CD4-positive, CD25-positive, alpha-beta regulatory T cell (primary cell): ENCODE data around the gene ZNF445. TPM values are rescaled to one million over a fixed set of nuclear protein-coding genes. Genes with fewer than 3 reads are reported as not detected.
A peak's percentile ranks its signal among the peaks of the same experiment; 100 is the strongest.

Experiments used
- ATAC-seq, 2 donors: fragments of 150-1000 bp; cut with Tn5 transposase; one replicate each; pipeline ENCODE4 v1.10.0; 2021; ENCODE audit warnings: low read depth in 2 of 2, moderate number of reproducible peaks in 2 of 2, moderate library complexity in 1 of 2
- DNase-seq, 3 donors: peaks; one replicate each; pipeline versions ENCODE4 v3.0.0 to v3.0.0-alpha.2; 2012 to 2022; ENCODE audit warnings: mixed read lengths in 1 of 3
- H3K27ac ChIP-seq: one replicate; pipeline ENCODE4 v1.7.0; 2013; ENCODE audit warnings: mild to moderate bottlenecking, low read length; ENCODE audit not compliant: insufficient read depth, poor library complexity, severe bottlenecking
- H3K27me3 ChIP-seq: one replicate; pipeline ENCODE4 v1.7.0; 2013; ENCODE audit warnings: low read length; ENCODE audit not compliant: control insufficient read depth, insufficient read depth
- H3K36me3 ChIP-seq: one replicate; pipeline ENCODE4 v1.7.0; 2013; ENCODE audit warnings: mild to moderate bottlenecking, low read length, moderate library complexity; ENCODE audit not compliant: control insufficient read depth, insufficient read depth
- H3K4me1 ChIP-seq: 2 replicates; pipeline ENCODE4 v1.7.0; 2013; ENCODE audit warnings: mild to moderate bottlenecking, low read length; ENCODE audit not compliant: insufficient read depth, control insufficient read depth, poor library complexity, severe bottlenecking
- H3K4me3 ChIP-seq: one replicate; pipeline ENCODE4 v1.7.0; 2013; ENCODE audit warnings: low read depth, mild to moderate bottlenecking, low read length, moderate library complexity
- H3K9me3 ChIP-seq, 2 experiments: 1 replicate in 1 of 2; 2 replicates in 1 of 2; pipeline ENCODE4 v1.7.0; 2013; ENCODE audit warnings: low read length in 2 of 2, mild to moderate bottlenecking in 1 of 2, moderate library complexity in 1 of 2; ENCODE audit not compliant: control insufficient read depth in 2 of 2
- H3K27ac Mint-ChIP-seq, 3 donors: one replicate each; pipeline ENCODE4 v1.8.0; 2020 to 2022; ENCODE audit warnings: mild to moderate bottlenecking in 3 of 3, mixed read lengths in 3 of 3, moderate library complexity in 2 of 3
- H3K27me3 Mint-ChIP-seq: one replicate; pipeline ENCODE4 v1.8.0; 2022; ENCODE audit warnings: mild to moderate bottlenecking, mixed read lengths
- H3K36me3 Mint-ChIP-seq: one replicate; pipeline ENCODE4 v1.8.0; 2020; ENCODE audit warnings: mixed read lengths
- H3K4me1 Mint-ChIP-seq, 4 donors: one replicate each; pipeline ENCODE4 v1.8.0; 2020 to 2022; ENCODE audit warnings: mixed read lengths in 4 of 4, mild to moderate bottlenecking in 1 of 4
- H3K4me3 Mint-ChIP-seq, 4 donors: one replicate each; pipeline ENCODE4 v1.8.0; 2020 to 2022; ENCODE audit warnings: mild to moderate bottlenecking in 4 of 4, mixed read lengths in 4 of 4, moderate library complexity in 3 of 4
- H3K9me3 Mint-ChIP-seq, 7 donors: one replicate each; pipeline ENCODE4 v1.8.0; 2020 to 2022; ENCODE audit warnings: mixed read lengths in 7 of 7, mild to moderate bottlenecking in 3 of 7, moderate library complexity in 2 of 7
- polyA plus RNA-seq, 4 donors: library from polyadenylated mRNA; unstranded; fragments of 300-500 nt; fragmentation: Illumina TruSeq; gene quantifications; one replicate each; pipeline ENCODE4 v1.2.3, GENCODE V29; 2021
- total RNA-seq: library from RNA; stranded (reverse); gene quantifications from one replicate; pipeline ENCODE4 v1.2.3, GENCODE V29; 2022

ZNF445 gene
- total and polyA plus RNA-seq, 5 donors from 2014 or later: 0.79 to 14.5 (median 3.8) TPM

DNA sequence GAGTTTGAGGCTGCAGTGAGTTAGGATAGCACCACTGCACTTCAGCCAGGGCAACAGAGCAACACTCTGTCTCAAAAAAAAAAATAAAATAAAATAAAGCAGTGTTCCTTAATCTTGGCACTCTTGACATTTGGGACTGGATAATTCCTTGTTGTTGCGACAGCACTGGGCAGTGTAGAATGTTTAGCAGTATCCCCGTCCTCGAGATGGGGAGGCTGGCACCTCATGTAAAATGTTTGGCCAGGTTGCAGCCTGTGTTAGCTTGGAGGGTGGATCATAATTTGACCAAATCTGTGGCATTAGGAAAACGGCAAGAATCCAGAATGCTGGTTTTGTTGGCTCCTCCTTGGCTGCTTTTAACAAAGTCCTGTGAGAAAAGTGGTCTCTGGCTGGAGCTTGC is 47.0 kb downstream of the ZNF445 start:
- Mint-ChIP-seq H3K4me3 (no peak overlapping the region), H3K9me3 (no peaks in the 10 kb centered on the region), H3K36me3 (no peaks in the 10 kb centered on the region), H3K27me3 (peaks cover 7% of the 10 kb centered on the region), H3K27ac (no peak overlapping the region), H3K4me1 (peaks cover 0 to 4% (median under 1%) of the 10 kb centered on the region in 4 donors)
- Histone ChIP-seq H3K4me1 (no peaks in the 10 kb centered on the region), H3K9me3 (no peaks in the 10 kb centered on the region), H3K4me3 (no peak overlapping the region), H3K27ac (no peak overlapping the region), H3K36me3 (no peaks in the 10 kb centered on the region), H3K27me3 (no peaks in the 10 kb centered on the region)
- no peak for DNase-seq
- ATAC-seq: no peak

DNA sequence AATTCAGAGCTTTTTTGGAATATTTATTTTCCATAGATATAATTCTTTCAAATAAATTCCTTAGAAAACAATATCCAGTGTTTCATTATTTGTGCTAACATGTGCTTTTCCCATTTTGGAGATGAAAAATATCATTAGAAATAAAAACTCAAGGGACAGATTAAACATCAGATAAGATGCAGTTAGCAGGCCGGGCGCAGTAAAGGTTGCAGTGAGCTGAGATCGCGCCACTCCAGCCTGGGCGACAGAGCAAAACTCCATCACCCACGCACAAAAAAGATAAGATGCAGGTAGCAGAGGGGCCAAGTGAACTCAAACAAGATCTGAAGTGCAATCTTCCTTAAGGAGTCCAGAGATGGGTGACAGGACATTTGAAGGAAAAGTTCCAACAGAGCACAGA is 48.0 kb downstream of the ZNF445 start:
- H3K4me3 ChIP-seq: no peak overlapping the region
- H3K27me3 Mint-ChIP-seq: peaks cover 11% of the 10 kb centered on the region
- peak overlapping the region in 2 of 3 donors; percentile 31 to 56 for H3K27ac Mint-ChIP-seq
- DNase-seq: no peak
- no peaks in the 10 kb centered on the region for H3K9me3 Mint-ChIP-seq
- H3K27me3 ChIP-seq: no peaks in the 10 kb centered on the region
- no peaks in the 10 kb centered on the region for H3K36me3 Mint-ChIP-seq
- no peaks in the 10 kb centered on the region for H3K9me3 ChIP-seq
- no peak overlapping the region for H3K27ac ChIP-seq
- no peak overlapping the region for H3K4me3 Mint-ChIP-seq
- H3K4me1 Mint-ChIP-seq: peaks cover 0 to 4% (median 0%) of the 10 kb centered on the region in 4 donors
- no peaks in the 10 kb centered on the region for H3K4me1 ChIP-seq
- H3K36me3 ChIP-seq: no peaks in the 10 kb centered on the region
- ATAC-seq: no peak

DNA sequence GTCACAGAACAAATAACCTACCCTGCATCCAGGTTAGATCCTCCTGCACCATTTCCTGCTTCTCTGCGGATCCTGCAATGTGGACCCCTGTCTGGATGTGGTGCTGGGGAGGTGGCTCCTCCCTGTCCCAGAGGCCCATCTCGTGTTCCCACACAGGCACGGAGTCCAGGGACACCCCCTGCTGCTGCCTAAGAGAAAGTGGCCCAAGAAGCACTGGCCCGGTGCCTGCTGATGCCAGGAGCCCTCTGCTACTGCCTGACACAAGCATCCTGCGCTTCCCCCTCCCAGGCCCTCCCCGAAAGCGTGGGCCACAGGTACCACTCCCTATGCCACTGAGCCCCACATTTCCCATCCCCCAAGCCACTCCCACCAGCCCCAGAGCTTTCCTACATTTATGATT is 48.6 kb downstream of the ZNF445 start:
- Mint-ChIP-seq H3K4me3 (no peak overlapping the region), H3K36me3 (no peaks in the 10 kb centered on the region), H3K27me3 (peaks cover 12% of the 10 kb centered on the region), H3K27ac (no peak overlapping the region), H3K9me3 (no peaks in the 10 kb centered on the region), H3K4me1 (no peaks in the 10 kb centered on the region)
- H3K36me3 ChIP-seq: no peaks in the 10 kb centered on the region
- H3K4me3 ChIP-seq: no peak overlapping the region
- no peaks in the 10 kb centered on the region for H3K4me1 ChIP-seq
- DNase-seq (no peak), ATAC-seq (no peak)
- no peaks in the 10 kb centered on the region for H3K27me3 ChIP-seq
- no peaks in the 10 kb centered on the region for H3K9me3 ChIP-seq
- H3K27ac ChIP-seq: no peak overlapping the region

DNA sequence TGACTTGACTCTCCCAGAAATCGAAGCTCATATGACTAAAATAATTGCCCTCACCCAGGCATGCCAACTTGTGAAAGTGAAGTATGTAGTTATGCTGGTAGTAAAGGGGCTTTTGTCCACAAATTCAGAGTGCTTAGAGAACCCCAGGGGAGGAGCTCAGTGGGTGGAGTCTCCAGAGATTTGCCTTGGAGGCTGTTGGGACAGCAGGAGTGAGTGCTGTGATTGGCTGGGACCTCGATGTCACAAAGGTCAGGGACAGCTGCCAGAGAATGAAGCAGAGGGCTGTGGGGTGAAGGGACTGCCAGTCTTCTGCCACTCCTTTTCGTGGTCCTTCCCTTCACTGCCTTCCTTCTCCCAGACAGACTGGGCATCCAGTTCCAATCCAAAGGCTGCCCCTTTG is 49.8 kb downstream of the ZNF445 start:
- peaks cover 17% of the 10 kb centered on the region for H3K27me3 Mint-ChIP-seq

DNA sequence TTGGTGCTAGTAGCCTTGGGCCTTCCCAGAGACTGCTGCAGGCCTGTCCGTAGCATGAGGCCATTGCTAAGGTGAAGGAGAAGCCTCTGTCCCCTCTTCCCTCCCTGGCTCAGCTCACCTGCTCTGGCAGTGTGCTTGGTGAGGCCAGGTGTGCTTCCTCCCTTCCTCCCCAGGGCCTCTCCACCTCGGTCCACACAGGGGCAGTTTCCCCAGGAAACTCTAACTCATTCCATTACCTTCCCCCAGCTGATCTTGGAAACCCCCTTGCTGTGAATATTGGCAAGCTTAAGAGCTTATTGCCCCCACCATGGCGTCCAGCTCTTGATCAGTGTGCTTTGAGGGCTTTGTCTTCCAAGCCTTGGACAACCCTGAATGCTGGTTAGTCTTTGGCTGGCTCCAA is 52.7 kb downstream of the ZNF445 start:
- Mint-ChIP-seq H3K9me3 (no peaks in the 10 kb centered on the region), H3K4me3 (no peak overlapping the region), H3K27ac (no peak overlapping the region), H3K27me3 (peaks cover 21% of the 10 kb centered on the region), H3K36me3 (no peaks in the 10 kb centered on the region), H3K4me1 (no peaks in the 10 kb centered on the region)
- Histone ChIP-seq H3K9me3 (no peaks in the 10 kb centered on the region), H3K4me1 (no peaks in the 10 kb centered on the region), H3K36me3 (no peaks in the 10 kb centered on the region), H3K27me3 (no peaks in the 10 kb centered on the region), H3K4me3 (no peak overlapping the region), H3K27ac (no peak overlapping the region)
- DNase-seq: no peak
- ATAC-seq: no peak

More for the DNA sequence above, 49.8 kb downstream of the ZNF445 start:
- DNase-seq (no peak), ATAC-seq (no peak)
- no peak overlapping the region for H3K27ac ChIP-seq
- H3K4me1 ChIP-seq: no peaks in the 10 kb centered on the region
- no peaks in the 10 kb centered on the region for H3K36me3 ChIP-seq
- Mint-ChIP-seq H3K4me3 (no peak overlapping the region), H3K27ac (no peak overlapping the region), H3K9me3 (no peaks in the 10 kb centered on the region), H3K4me1 (no peaks in the 10 kb centered on the region), H3K36me3 (no peaks in the 10 kb centered on the region)
- H3K27me3 ChIP-seq: no peaks in the 10 kb centered on the region
- no peak overlapping the region for H3K4me3 ChIP-seq
- no peaks in the 10 kb centered on the region for H3K9me3 ChIP-seq

DNA sequence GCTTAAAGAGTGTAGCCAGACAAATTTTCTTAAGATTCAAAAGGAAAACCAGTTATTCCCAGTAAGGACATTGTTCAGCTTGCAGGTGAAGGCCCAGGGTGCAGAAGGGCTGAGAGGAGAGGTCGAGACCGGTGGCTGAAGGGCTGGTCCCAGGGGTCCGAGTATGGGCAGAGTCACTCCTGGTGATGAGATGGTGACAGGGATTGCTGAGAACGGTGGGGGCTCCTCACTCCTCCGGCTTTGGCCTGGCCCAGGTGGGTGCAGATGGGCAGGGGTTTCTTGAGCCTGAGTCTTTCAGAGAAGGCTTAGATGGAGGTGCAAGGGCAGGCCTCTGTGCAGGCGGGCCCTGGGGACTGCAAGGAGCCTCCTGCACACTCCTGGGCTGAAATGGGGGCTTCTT is 56.2 kb downstream of the ZNF445 start:
- no peak overlapping the region for H3K27ac Mint-ChIP-seq
- Histone ChIP-seq H3K4me1 (no peaks in the 10 kb centered on the region), H3K9me3 (no peaks in the 10 kb centered on the region), H3K36me3 (no peaks in the 10 kb centered on the region), H3K4me3 (no peak overlapping the region), H3K27ac (no peak overlapping the region), H3K27me3 (no peaks in the 10 kb centered on the region)
- no peak overlapping the region for H3K4me3 Mint-ChIP-seq
- ATAC-seq: no peak
- no peak for DNase-seq
- peaks cover 15% of the 10 kb centered on the region for H3K27me3 Mint-ChIP-seq
- H3K36me3 Mint-ChIP-seq: no peaks in the 10 kb centered on the region
- H3K4me1 Mint-ChIP-seq: no peaks in the 10 kb centered on the region
- peaks cover 0 to 5% (median 0%) of the 10 kb centered on the region in 7 donors for H3K9me3 Mint-ChIP-seq

DNA sequence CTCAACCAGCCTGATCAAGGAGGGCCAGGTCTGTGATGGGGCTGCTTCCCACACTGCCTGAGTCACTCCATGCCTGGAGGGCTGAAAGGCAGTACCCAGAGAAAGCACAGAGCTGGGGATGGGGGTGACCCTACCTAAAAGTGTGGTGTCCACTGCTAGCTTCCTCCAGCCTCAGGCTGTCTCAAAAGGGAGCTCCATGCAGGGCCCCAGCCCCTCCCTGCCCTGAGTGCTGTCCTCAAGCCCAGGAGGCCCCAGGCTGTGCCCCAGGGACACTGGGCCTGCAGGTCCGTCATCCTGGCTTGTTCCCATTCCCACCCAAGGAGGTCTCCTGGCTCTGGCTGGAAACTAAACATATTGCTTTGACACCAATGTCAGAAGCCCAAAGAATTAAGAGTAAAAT is 56.8 kb downstream of the ZNF445 start:
- Mint-ChIP-seq H3K27ac (no peak overlapping the region), H3K4me3 (no peak overlapping the region), H3K36me3 (no peaks in the 10 kb centered on the region), H3K27me3 (peaks cover 15% of the 10 kb centered on the region), H3K9me3 (peaks cover 0 to 5% (median 0%) of the 10 kb centered on the region in 7 donors), H3K4me1 (no peaks in the 10 kb centered on the region)
- H3K27me3 ChIP-seq: no peaks in the 10 kb centered on the region
- no peak overlapping the region for H3K4me3 ChIP-seq
- no peaks in the 10 kb centered on the region for H3K4me1 ChIP-seq
- H3K36me3 ChIP-seq: no peaks in the 10 kb centered on the region
- no peak overlapping the region for H3K27ac ChIP-seq
- DNase-seq (no peak), ATAC-seq (no peak)
- no peaks in the 10 kb centered on the region for H3K9me3 ChIP-seq

DNA sequence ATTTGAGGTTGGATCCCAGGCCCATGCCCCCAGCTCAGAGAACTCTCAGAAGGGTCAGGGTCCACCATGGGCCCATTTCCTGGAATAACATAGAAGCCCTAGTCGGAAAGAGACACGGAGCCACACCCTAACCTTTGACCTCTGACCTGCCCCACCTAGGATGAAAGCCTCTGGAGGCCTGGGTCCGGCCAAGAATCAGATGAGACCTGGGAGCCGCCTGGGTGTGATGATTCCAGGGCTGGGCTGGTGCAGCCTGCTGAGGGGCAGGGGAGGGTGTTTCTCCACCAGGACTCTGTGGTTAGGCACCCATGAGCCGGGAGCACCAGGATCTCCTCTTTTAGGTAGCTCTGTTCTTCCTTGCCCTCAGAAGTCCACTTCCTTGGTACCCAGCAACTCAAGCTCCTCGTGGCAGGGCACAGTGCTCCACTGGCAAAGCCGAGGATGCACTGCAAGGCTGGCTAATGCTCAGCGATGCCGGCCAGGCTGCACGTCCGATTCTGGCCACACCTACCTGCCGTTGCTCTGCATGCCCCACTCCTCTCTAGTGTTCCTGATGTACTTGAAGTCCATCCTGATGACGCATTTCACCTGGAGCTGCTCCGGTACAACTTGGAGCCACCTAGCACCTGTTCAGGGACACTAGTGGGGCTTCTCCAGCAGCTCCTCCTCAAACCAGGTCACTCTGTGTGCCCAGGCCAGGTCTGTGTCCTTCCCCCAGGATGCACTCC is 57.4 kb downstream of the ZNF445 start:
- Mint-ChIP-seq H3K27ac (no peak overlapping the region), H3K4me1 (no peaks in the 10 kb centered on the region), H3K9me3 (peaks cover 0 to 5% (median 0%) of the 10 kb centered on the region in 7 donors), H3K4me3 (no peak overlapping the region), H3K27me3 (peaks cover 14% of the 10 kb centered on the region), H3K36me3 (no peaks in the 10 kb centered on the region)
- no peaks in the 10 kb centered on the region for H3K36me3 ChIP-seq
- H3K27me3 ChIP-seq: no peaks in the 10 kb centered on the region
- H3K4me3 ChIP-seq: no peak overlapping the region
- H3K9me3 ChIP-seq: no peaks in the 10 kb centered on the region
- no peak for ATAC-seq
- DNase-seq: no peak
- H3K4me1 ChIP-seq: no peaks in the 10 kb centered on the region
- H3K27ac ChIP-seq: no peak overlapping the region
